IPS-15b (cell line): ENCODE data around the gene NPEPPS.

Experiments used
- H3K27me3 ChIP-seq: one replicate; pipeline ENCODE4 v1.6.1; 2013; ENCODE audit warnings: low read length; ENCODE audit not compliant: control insufficient read depth, insufficient read depth
- H3K36me3 ChIP-seq: one replicate; pipeline ENCODE4 v1.6.1; 2013; ENCODE audit warnings: low read length; ENCODE audit not compliant: control insufficient read depth, insufficient read depth
- H3K4me1 ChIP-seq: one replicate; pipeline ENCODE4 v1.6.1; 2013; ENCODE audit warnings: mild to moderate bottlenecking, low read length; ENCODE audit not compliant: control insufficient read depth, insufficient read depth
- H3K4me3 ChIP-seq: one replicate; pipeline ENCODE4 v1.5.1; 2013; ENCODE audit warnings: low read depth, low read length
- H3K9ac ChIP-seq: one replicate; pipeline ENCODE4 v1.6.1; 2013; ENCODE audit warnings: low read depth, mild to moderate bottlenecking, low read length
- H3K9me3 ChIP-seq: one replicate; pipeline ENCODE4 v1.6.1; 2013; ENCODE audit warnings: mild to moderate bottlenecking, low read length; ENCODE audit not compliant: control insufficient read depth, insufficient read depth

The NPEPPS gene

DNA sequence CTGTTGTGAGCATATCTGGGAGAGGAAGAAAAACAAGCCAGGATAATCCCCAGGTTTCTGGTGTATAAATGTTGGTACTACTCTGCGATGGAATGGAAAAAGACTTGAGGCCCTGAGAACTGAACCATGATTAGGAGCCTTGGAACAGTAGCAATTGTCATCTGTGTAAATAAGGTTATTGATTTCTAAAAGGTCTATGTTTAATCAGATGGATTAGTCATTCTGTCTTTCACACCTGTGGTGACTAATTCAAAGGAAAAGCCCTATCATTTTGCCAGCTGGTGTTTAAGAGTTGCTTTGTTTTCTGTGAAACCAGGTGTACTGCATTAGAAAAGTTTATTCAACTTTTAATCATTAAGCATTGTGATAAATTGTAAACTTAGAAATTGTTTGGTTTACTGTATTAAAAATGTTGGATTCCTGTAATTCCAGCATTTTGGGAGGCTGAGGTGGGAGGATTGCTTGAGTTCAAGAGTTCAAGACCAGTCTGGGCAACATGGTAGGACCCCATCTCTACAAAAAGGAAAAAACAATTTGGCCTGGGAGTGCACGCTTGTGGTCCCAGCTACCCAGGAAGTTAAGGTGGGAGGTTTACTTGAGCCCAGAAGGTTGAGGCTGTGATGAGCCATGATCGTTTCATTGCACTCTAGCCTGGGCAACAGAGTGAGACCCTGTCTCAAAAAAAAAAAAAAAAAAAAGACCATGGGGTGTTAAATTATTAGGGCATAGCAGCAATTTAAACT is 89.8 kb downstream of the NPEPPS start:
- no peaks in the 10 kb centered on the region for H3K9me3 ChIP-seq
- H3K9ac ChIP-seq = no peak overlapping the region
- H3K36me3 ChIP-seq = peaks cover 2% of the 10 kb centered on the region
- H3K27me3 ChIP-seq = no peaks in the 10 kb centered on the region
- no peak overlapping the region for H3K4me3 ChIP-seq
- H3K4me1 ChIP-seq = no peaks in the 10 kb centered on the region

GRCh38 chr17:47621293-47622179 is 90.6 kb downstream of the NPEPPS start:
- no peaks in the 10 kb centered on the region for H3K9me3 ChIP-seq
- H3K4me3 ChIP-seq = no peak overlapping the region
- no peaks in the 10 kb centered on the region for H3K27me3 ChIP-seq
- H3K9ac ChIP-seq = no peak overlapping the region
- H3K4me1 ChIP-seq = no peaks in the 10 kb centered on the region
- peaks cover 2% of the 10 kb centered on the region for H3K36me3 ChIP-seq

- peaks cover 2% of the 10 kb centered on the region for H3K36me3 ChIP-seq
- H3K4me3 ChIP-seq = no peak overlapping the region
- no peaks in the 10 kb centered on the region for H3K27me3 ChIP-seq
- H3K9me3 ChIP-seq = no peaks in the 10 kb centered on the region
- no peaks in the 10 kb centered on the region for H3K4me1 ChIP-seq
- H3K9ac ChIP-seq = no peak overlapping the region
These were observed 91.3 kb downstream of the NPEPPS start for GRCh38 chr17:47622180-47622549.

DNA sequence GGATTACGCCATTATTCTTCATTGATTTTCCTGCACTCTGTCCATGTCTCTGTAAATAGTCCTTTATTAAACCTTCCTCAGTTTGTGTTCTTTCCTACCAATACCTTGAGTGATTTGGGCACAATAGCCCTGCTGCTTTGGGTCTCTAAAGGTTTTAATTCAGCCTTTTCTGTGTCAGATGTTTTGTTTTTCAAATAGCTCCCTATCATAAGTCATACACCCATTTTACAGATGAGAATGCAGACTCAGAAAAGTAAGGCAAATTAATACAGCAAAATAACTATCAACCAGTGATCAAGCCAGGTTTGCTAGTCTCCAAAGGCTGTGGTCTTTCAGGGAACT is 93.8 kb downstream of the NPEPPS start:
- H3K36me3 ChIP-seq = peaks cover 2% of the 10 kb centered on the region
- H3K9me3 ChIP-seq = no peaks in the 10 kb centered on the region
- no peaks in the 10 kb centered on the region for H3K27me3 ChIP-seq
- H3K9ac ChIP-seq = no peak overlapping the region
- H3K4me1 ChIP-seq = no peaks in the 10 kb centered on the region
- no peak overlapping the region for H3K4me3 ChIP-seq

DNA sequence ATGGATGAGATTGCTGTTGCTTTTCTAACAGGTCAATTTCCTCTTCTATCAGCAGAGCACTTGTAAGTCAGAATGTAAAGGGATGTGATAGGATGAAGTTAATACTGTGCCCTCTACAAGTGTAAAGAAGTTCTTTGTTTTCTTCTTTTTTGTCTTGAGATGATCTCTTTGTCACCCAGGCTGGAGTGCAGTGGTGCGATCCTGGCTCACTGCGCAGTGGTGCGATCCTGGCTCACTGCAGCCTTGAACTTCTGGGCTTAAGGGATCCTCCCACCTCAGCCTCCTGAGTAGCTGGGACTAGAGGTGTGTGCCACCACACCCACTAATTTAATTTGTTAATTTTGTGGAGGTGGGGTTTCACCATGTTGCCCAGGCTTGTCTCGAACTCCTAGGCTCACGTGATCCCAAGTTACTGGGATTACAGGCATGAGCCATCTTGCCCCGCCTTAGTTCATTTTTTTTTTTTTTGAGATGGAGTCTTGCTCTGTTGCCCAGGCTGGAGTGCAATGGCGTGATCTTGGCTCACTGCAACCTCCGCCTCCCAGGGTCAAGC is 97.2 kb downstream of the NPEPPS start:
- H3K4me3 ChIP-seq = no peak overlapping the region
- no peaks in the 10 kb centered on the region for H3K27me3 ChIP-seq
- no peaks in the 10 kb centered on the region for H3K9me3 ChIP-seq
- H3K9ac ChIP-seq = no peak overlapping the region
- H3K4me1 ChIP-seq = no peaks in the 10 kb centered on the region
- no peaks in the 10 kb centered on the region for H3K36me3 ChIP-seq

DNA sequence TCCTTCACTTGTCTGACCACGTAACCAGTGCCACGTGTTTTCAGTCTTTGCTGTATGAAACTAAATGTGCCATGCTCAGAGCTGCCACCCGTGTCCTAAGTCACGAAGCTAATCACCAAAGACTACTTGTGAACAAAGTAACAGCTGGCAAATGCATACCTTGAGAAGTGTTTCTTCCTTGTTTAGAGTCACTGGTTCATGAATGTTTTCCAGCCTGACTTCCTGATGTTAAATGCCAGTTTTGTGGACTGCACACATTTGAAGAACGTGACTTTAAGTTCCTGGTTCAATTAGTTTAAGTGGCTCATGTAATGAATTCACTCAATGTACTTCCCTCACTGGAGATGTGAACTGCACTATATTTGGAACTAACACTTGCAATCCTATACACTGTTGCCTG is 98.9 kb downstream of the NPEPPS start:
- no peaks in the 10 kb centered on the region for H3K9me3 ChIP-seq
- no peaks in the 10 kb centered on the region for H3K27me3 ChIP-seq
- H3K9ac ChIP-seq = no peak overlapping the region
- no peaks in the 10 kb centered on the region for H3K4me1 ChIP-seq
- H3K4me3 ChIP-seq = no peak overlapping the region
- no peaks in the 10 kb centered on the region for H3K36me3 ChIP-seq

DNA sequence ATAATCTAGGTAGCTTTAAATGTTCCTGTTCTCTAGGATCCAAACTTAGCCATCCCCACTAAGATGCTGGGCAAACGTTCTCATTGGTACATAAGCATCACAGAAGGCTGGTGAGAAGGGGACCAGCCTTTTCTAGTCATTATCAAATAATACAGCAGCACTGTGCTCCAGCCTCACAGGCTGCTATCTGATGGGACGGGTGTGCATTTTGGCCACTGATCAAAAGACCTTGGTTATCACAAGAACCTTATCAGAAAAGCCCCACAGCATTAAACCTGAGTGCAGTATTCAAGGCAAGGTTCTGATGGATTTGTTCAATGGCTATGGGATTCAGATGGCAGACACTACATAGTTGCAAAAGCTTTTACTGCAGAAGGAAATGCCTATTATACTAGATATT is 99.7 kb downstream of the NPEPPS start:
- H3K36me3 ChIP-seq = no peaks in the 10 kb centered on the region
- H3K9me3 ChIP-seq = no peaks in the 10 kb centered on the region

GRCh38 chr17:47632991-47633390 is 102.1 kb downstream of the NPEPPS start:
- Histone ChIP-seq H3K36me3 (no peaks in the 10 kb centered on the region), H3K9me3 (no peaks in the 10 kb centered on the region), H3K4me1 (no peaks in the 10 kb centered on the region), H3K4me3 (no peak overlapping the region), H3K9ac (no peak overlapping the region), H3K27me3 (no peaks in the 10 kb centered on the region)

More for the DNA sequence above, 99.7 kb downstream of the NPEPPS start:
- Histone ChIP-seq H3K27me3 (no peaks in the 10 kb centered on the region), H3K4me1 (no peaks in the 10 kb centered on the region), H3K4me3 (no peak overlapping the region), H3K9ac (no peak overlapping the region)

GRCh38 chr17:47633996-47634395 is 103.1 kb downstream of the NPEPPS start:
- Histone ChIP-seq H3K36me3 (no peaks in the 10 kb centered on the region), H3K9me3 (no peaks in the 10 kb centered on the region), H3K4me3 (no peak overlapping the region), H3K9ac (no peak overlapping the region), H3K4me1 (no peaks in the 10 kb centered on the region), H3K27me3 (no peaks in the 10 kb centered on the region)

GRCh38 chr17:47634870-47635269 is 104.0 kb downstream of the NPEPPS start:
- Histone ChIP-seq H3K36me3 (no peaks in the 10 kb centered on the region), H3K4me1 (no peaks in the 10 kb centered on the region), H3K4me3 (no peak overlapping the region), H3K27me3 (no peaks in the 10 kb centered on the region), H3K9ac (no peak overlapping the region), H3K9me3 (no peaks in the 10 kb centered on the region)

GRCh38 chr17:47635734-47636133 is 104.8 kb downstream of the NPEPPS start:
- no peaks in the 10 kb centered on the region for H3K4me1 ChIP-seq
- H3K9me3 ChIP-seq = no peaks in the 10 kb centered on the region
- no peaks in the 10 kb centered on the region for H3K27me3 ChIP-seq
- no peak overlapping the region for H3K4me3 ChIP-seq
- no peaks in the 10 kb centered on the region for H3K36me3 ChIP-seq
- H3K9ac ChIP-seq = no peak overlapping the region
